Large intestine (tissue), 12 donors: ENCODE measurements around the gene CTAGE4. TPM values are rescaled to one million over a fixed set of nuclear protein-coding genes. Genes with fewer than 3 reads are reported as not detected.
"Not testable (repeated sequence)": the region's sequence is repeated elsewhere in the genome, so short reads cannot be mapped to it uniquely, and the experiment has no call there.

Experiments
- DNase-seq, 2 donors: peaks; one replicate each; pipeline versions ENCODE4 v3.0.0 to v3.0.0-alpha.2; 2013
- H3K27ac ChIP-seq: one replicate; pipeline ENCODE4 v1.5.1; 2013; ENCODE audit warnings: low read length
- H3K27me3 ChIP-seq: 2 replicates; pipeline ENCODE4 v1.6.1; 2013; ENCODE audit warnings: low read length; ENCODE audit not compliant: control insufficient read depth, insufficient read depth
- H3K36me3 ChIP-seq: 2 replicates; pipeline ENCODE4 v1.6.1; 2013; ENCODE audit warnings: low read length; ENCODE audit not compliant: control insufficient read depth, insufficient read depth
- H3K4me1 ChIP-seq: one replicate; pipeline ENCODE4 v1.6.1; 2013; ENCODE audit warnings: low read length; ENCODE audit not compliant: control insufficient read depth, insufficient read depth
- H3K4me3 ChIP-seq: one replicate; pipeline ENCODE4 v1.5.1; 2013; ENCODE audit warnings: low read length
- H3K9me3 ChIP-seq: one replicate; pipeline ENCODE4 v1.6.1; 2013; ENCODE audit warnings: mild to moderate bottlenecking, low read depth, low read length, moderate library complexity; ENCODE audit not compliant: control insufficient read depth
- WGBS: methylation state at CpG from one replicate; pipeline ENCODE4 v1.1.5; 2013; ENCODE audit warnings: low lambda C conversion rate; ENCODE audit not compliant: insufficient coverage; 5-methylcytosine and 5-hydroxymethylcytosine counted together
- long read RNA-seq, 11 donors: transcript quantifications; one replicate each; lab custom pipeline, GENCODE V29; 2026
- polyA plus RNA-seq: library from polyadenylated mRNA; unstranded; fragments of 120-200 nt; gene quantifications from one replicate; pipeline ENCODE4 v1.2.1, GENCODE V29; 2013

Gene CTAGE4, protein sequence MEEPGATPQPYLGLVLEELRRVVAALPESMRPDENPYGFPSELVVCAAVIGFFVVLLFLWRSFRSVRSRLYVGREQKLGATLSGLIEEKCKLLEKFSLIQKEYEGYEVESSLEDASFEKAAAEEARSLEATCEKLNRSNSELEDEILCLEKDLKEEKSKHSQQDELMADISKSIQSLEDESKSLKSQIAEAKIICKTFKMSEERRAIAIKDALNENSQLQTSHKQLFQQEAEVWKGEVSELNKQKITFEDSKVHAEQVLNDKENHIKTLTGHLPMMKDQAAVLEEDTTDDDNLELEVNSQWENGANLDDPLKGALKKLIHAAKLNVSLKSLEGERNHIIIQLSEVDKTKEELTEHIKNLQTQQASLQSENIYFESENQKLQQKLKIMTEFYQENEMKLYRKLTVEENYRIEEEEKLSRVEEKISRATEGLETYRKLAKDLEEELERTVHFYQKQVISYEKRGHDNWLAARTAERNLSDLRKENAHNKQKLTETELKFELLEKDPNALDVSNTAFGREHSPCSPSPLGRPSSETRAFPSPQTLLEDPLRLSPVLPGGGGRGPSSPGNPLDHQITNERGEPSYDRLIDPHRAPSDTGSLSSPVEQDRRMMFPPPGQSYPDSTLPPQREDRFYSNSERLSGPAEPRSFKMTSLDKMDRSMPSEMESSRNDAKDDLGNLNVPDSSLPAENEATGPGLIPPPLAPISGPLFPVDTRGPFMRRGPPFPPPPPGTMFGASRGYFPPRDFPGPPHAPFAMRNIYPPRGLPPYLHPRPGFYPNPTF
- polyA plus RNA-seq, result 18.7 TPM
- long read RNA-seq, donor 1, result 0 reads
- long read RNA-seq, donor 2, partial matches to known transcripts, result 35 of 39 reads
- long read RNA-seq, donor 2, other reads (novel, unspliced or antisense), result 0 of 39 reads
- long read RNA-seq, donor 3, transcript CTAGE4-201 (1 exons, 2,588 nt), result major isoform, 7 of 7 reads
- long read RNA-seq, donor 3, partial matches to known transcripts, result 0 of 7 reads
- long read RNA-seq, donor 3, other reads (novel, unspliced or antisense), result 0 of 7 reads
- long read RNA-seq, donor 4, result 0 reads
- long read RNA-seq, donor 5, partial matches to known transcripts, result 0 of 1 reads
- long read RNA-seq, donor 5, other reads (novel, unspliced or antisense), result 0 of 1 reads
- long read RNA-seq, donor 6, transcript CTAGE4-201 (1 exons, 2,588 nt), result major isoform, 5 of 5 reads
- long read RNA-seq, donor 6, partial matches to known transcripts, result 0 of 5 reads
- long read RNA-seq, donor 6, other reads (novel, unspliced or antisense), result 0 of 5 reads
- long read RNA-seq, donor 7, partial matches to known transcripts, result 0 of 2 reads
- long read RNA-seq, donor 7, other reads (novel, unspliced or antisense), result 0 of 2 reads
- long read RNA-seq, donor 8, partial matches to known transcripts, result 0 of 3 reads
- long read RNA-seq, donor 8, other reads (novel, unspliced or antisense), result 0 of 3 reads
- long read RNA-seq, donor 9, partial matches to known transcripts, result 0 of 1 reads
- long read RNA-seq, donor 9, other reads (novel, unspliced or antisense), result 0 of 1 reads
- long read RNA-seq, donor 10, partial matches to known transcripts, result 0 of 2 reads
- long read RNA-seq, donor 10, other reads (novel, unspliced or antisense), result 0 of 2 reads
- long read RNA-seq, donor 11, partial matches to known transcripts, result 0 of 3 reads
- long read RNA-seq, donor 11, other reads (novel, unspliced or antisense), result 0 of 3 reads

DNA sequence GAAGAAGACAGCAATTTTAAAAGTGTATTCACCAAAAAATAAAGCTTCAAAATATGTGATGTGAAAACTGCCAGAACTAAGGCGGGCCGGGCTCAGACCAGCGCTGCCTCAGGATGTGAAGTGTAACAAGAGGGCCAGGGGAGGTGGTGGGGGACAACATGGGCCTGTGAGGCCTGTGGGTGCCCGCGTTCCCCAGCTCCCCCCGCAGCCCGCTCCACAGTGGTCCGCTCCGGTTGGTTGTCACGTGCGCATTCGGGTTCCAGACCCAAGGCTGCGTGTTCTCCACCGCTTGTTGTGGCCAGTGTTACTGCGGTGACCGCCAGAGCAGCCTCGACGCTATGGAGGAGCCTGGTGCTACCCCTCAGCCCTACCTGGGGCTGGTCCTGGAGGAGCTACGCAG lies at the start of gene CTAGE4:
CTAGE4 (plus strand) TSS at position 301 of the 400 bp plus-strand sequence; CDS start at position 339, 38 bp downstream.
- not testable (repeated sequence) for H3K4me3 ChIP-seq, H3K27ac ChIP-seq, H3K27me3 ChIP-seq, H3K36me3 ChIP-seq, H3K9me3 ChIP-seq, DNase-seq, H3K4me1 ChIP-seq
- WGBS, result no CpG with 5 or more reads among the region's 19 CpGs

DNA sequence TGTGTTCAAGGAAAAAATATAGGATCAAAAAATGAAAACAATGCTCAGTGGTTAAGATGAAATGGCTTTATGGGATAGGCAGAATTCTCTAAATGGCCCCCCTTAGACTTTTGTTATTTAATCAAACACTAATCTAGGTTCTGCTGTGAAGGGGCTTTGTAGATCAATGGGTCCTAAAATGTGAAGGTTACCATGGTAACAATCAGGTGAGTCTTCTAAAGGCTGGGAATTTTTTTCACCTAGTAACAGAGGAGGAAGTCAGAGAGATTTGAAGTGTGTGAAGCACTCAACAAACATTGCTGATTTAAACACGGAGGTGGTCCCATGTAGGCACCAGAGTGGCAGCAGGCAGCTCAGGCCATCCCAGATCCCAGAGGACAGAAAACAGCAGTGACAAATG lies 49.1 kb upstream of the CTAGE4 start:
- Histone ChIP-seq H3K4me3 (no peak overlapping the region), H3K9me3 (no peaks in the 10 kb centered on the region), H3K27ac (no peak overlapping the region), H3K27me3 (no peaks in the 10 kb centered on the region), H3K36me3 (no peaks in the 10 kb centered on the region), H3K4me1 (no peaks in the 10 kb centered on the region)
- WGBS, result no CpG with 5 or more reads among the region's 1 CpG
- no peak for DNase-seq

DNA sequence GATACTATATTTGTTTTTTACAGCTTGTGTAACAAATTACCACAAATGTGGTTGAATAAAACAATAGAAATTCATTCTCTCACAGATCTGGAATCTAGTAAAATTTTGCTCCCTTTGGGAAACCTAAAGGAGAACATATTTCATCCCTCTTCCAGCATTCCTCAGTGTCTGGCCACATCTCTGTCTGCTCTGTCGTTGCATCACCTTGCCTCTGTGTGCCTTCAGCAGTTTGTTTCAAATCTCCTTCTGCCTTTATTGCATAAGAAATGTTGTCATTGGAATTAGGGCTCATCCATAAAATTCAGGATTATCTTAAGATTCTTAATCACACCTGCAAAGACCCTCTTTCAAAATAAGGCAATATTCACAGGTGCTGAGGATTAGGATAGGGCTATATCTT lies 45.8 kb upstream of the CTAGE4 start:
- Histone ChIP-seq H3K27ac (no peak overlapping the region), H3K36me3 (no peaks in the 10 kb centered on the region), H3K27me3 (no peaks in the 10 kb centered on the region), H3K4me3 (no peak overlapping the region), H3K4me1 (no peaks in the 10 kb centered on the region), H3K9me3 (no peaks in the 10 kb centered on the region)
- no peak for DNase-seq
- no CpG with 5 or more reads among the region's 1 CpG for WGBS

DNA sequence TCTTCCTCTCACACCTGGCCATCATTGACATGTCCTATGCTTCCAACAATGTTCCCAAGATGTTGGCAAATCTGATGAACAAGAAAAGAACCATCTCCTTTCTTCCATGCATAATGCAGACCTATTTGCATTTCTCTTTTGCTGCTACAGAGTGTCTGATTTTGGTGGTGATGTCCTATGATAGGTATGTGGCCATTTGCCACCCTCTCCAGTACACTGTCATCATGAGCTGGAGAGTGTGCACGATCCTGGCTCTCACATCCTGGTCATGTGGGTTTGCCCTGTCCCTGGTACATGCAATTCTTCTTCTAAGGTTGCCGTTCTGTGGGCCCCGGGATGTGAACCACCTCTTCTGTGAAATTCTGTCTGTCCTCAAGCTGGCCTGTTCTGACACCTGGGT lies 41.1 kb upstream of the CTAGE4 start:
- H3K36me3 ChIP-seq, result no peaks in the 10 kb centered on the region
- peaks cover 4% of the 10 kb centered on the region for H3K9me3 ChIP-seq
- no peak overlapping the region for H3K27ac ChIP-seq
- WGBS, result no CpG with 5 or more reads among the region's 3 CpGs
- DNase-seq, result no peak
- no peak overlapping the region for H3K4me3 ChIP-seq
- no peaks in the 10 kb centered on the region for H3K27me3 ChIP-seq
- H3K4me1 ChIP-seq, result no peaks in the 10 kb centered on the region

DNA sequence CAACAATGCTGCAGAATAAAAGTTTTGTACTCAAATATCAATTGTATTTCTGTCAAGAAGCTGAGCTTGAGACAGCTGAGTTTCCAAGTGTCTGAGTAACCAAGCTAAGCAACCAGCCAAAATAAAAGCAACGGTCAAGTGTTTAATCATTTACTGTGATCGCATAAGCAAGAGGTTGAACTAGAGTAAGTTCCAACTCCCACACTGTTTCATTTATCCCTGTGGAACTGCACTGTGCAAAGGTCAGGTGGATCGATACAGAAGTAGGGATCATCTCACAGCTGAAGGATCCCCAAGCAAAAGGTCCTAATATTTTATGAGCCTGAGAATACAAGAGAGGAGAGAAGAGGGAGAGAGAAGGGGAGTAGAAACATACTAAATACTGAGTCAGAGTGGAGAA lies 38.8 kb upstream of the CTAGE4 start:
- H3K27ac ChIP-seq, result no peak overlapping the region
- H3K4me1 ChIP-seq, result no peaks in the 10 kb centered on the region
- DNase-seq, result no peak
- peaks cover 14% of the 10 kb centered on the region for H3K9me3 ChIP-seq
- no CpG with 5 or more reads among the region's 3 CpGs for WGBS
- no peak overlapping the region for H3K4me3 ChIP-seq
- H3K36me3 ChIP-seq, result no peaks in the 10 kb centered on the region
- no peaks in the 10 kb centered on the region for H3K27me3 ChIP-seq

DNA sequence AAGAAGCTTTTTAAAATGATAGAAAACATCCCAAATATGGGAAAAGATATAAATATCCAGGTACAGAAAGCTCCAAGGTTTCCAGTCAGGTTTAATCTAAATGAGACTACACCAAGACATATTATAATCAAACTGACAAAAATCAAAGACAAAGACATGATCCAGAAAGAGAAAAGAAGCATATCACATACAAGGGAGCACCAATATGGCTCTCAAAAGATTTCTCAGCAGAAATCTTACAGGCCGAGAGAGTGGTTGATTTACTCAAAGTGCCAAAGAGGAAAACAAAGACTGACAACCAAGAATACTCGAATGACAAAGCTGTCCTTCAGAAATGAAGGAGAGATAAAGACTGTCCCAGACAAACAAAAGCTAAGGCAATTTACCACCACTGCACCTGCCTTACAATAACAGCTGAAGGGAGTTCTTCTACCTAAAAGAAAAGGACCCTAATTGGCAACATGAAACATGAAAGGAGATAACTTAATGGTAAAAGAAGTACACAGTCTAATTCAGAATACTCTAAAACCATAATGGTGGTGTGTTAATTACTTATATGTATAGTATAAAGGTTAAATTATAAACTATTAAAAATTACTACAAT lies 34.9 kb upstream of the CTAGE4 start:
- no peak overlapping the region for H3K4me3 ChIP-seq
- no peaks in the 10 kb centered on the region for H3K4me1 ChIP-seq
- H3K9me3 ChIP-seq, result peaks cover 14% of the 10 kb centered on the region
- H3K36me3 ChIP-seq, result no peaks in the 10 kb centered on the region
- no peaks in the 10 kb centered on the region for H3K27me3 ChIP-seq
- no peak for DNase-seq
- 86% methylated on average over 2 of the region's 2 CpGs for WGBS
- H3K27ac ChIP-seq, result no peak overlapping the region

DNA sequence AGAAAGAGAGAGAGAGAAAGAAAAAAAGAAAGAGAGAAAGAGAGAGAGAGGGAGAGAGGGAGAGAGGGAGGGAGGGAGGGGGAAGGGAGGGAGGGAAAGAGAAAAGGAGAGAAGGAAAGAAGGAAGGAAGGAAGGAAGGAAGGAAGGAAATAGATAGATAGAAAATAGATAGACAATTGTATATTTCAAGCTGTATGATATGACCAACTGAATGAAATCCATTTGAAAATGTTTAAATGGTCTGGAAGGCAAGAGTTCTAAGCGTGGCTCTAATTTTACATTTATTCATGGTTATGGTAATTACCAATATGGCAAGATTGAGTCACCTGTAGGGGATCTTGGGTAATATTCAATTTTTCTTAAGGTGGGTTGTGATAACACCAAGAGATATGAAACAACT lies 24.4 kb upstream of the CTAGE4 start:
- no CpG with 5 or more reads among the region's 1 CpG for WGBS
- H3K36me3 ChIP-seq, result no peaks in the 10 kb centered on the region
- no peaks in the 10 kb centered on the region for H3K4me1 ChIP-seq
- H3K4me3 ChIP-seq, result no peak overlapping the region
- H3K9me3 ChIP-seq, result no peaks in the 10 kb centered on the region
- DNase-seq, result no peak
- no peak overlapping the region for H3K27ac ChIP-seq
- no peaks in the 10 kb centered on the region for H3K27me3 ChIP-seq

DNA sequence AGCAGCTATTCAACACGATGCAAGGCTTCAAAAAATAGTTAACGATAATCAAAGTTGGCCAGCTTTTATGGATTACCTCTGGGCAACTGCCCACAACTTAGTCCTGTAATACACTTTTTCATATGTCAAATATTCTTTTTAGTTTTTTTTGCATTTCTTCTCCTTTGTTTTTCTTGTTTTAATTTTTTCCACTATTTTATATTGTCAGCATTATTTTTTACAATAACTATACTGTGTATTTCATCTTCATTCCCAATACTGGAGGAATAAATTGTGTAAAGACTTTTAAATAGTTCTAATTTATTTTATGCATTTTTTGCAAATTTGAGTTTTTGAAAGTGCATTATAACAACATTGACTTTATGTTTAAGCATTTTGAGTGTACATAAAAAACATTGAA lies 18.5 kb upstream of the CTAGE4 start:
- no peaks in the 10 kb centered on the region for H3K36me3 ChIP-seq
- WGBS, result 80% methylated on average over 2 of the region's 2 CpGs
- H3K4me3 ChIP-seq, result no peak overlapping the region
- DNase-seq, result no peak
- no peak overlapping the region for H3K27ac ChIP-seq
- no peaks in the 10 kb centered on the region for H3K9me3 ChIP-seq
- H3K27me3 ChIP-seq, result no peaks in the 10 kb centered on the region
- no peaks in the 10 kb centered on the region for H3K4me1 ChIP-seq

DNA sequence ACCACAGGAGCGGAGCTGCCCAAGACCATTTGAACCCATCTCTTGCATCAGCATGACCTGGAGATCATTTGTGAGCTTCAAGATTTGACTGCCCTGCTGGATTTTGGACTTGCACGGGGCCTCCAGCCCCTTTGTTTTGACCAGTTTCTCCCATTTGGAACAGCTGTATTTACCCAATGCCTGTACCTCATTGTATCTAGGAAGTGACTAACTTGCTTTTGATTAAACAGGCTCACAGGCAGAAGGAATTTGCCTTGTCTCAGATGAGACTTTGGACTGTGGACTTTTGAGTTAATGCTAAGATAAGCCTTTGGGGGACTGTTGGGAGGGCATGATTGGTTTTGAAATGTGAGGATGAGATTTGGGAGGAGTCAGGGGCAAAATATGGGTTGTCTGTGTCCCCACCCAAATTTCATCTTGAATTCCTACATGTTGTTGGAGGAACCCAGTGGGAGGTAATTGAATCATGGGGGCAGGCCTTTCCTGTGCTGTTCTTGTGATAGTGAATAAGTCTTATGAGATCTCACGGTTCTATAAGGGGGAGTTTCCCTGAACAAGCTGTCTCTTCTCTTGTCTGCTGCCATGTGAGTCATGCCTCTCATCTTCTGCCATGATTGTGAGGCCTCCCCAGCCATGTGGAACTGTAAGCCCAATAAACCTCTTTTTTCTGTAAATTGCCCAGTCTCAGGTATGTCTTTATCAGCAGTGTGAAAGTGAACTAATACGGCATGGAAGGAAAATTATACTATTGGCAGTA lies 11.5 kb upstream of the CTAGE4 start:
- not testable (repeated sequence) for H3K9me3 ChIP-seq, H3K36me3 ChIP-seq, H3K4me3 ChIP-seq, H3K4me1 ChIP-seq, DNase-seq, H3K27ac ChIP-seq, H3K27me3 ChIP-seq
- WGBS, result no CpG with 5 or more reads among the region's 4 CpGs
